Heart left ventricle (tissue), 16 donors: ENCODE measurements around the gene ZFP57. TPM values are rescaled to one million over a fixed set of nuclear protein-coding genes. Genes with fewer than 3 reads are reported as not detected.

Source experiments
- ATAC-seq, 4 donors: fragments of 200-7000 bp; cut with Tn5 transposase; one replicate each; pipeline ENCODE4 v1.9.1; 2020 to 2022; ENCODE audit warnings: moderate library complexity in 4 of 4, mild to moderate bottlenecking in 3 of 4, moderate number of reproducible peaks in 1 of 4
- DNase-seq, 5 donors: peaks; one replicate each; pipeline ENCODE4 v3.0.0-alpha.2; 2020
- H3K27ac ChIP-seq, 12 donors: fragments of 200-600 bp; sonication (generic) in 4 of 12; one replicate each; pipeline versions ENCODE4 v1.5.0 to v1.8.0; 2016 to 2022; ENCODE audit warnings: mild to moderate bottlenecking in 2 of 12
- H3K27me3 ChIP-seq, 9 donors: fragments of 200-600 bp; sonication (generic) in 2 of 9; one replicate each; pipeline versions ENCODE4 v1.5.1 to v1.8.0; 2016 to 2022; ENCODE audit warnings: mild to moderate bottlenecking in 3 of 9
- H3K36me3 ChIP-seq, 9 donors: fragments of 200-600 bp; sonication (generic) in 2 of 9; one replicate each; pipeline versions ENCODE4 v1.5.0 to v1.8.0; 2018 to 2022; ENCODE audit warnings: mild to moderate bottlenecking in 2 of 9
- H3K4me1 ChIP-seq, 12 donors: fragments of 200-600 bp; sonication (generic) in 4 of 12; one replicate each; pipeline versions ENCODE4 v1.5.0 to v1.8.0; 2016 to 2022; ENCODE audit warnings: mild to moderate bottlenecking in 3 of 12
- H3K4me3 ChIP-seq, 12 donors: fragments of 200-600 bp; sonication (generic) in 4 of 12; one replicate each; pipeline versions ENCODE4 v1.5.0 to v1.8.0; 2017 to 2022; ENCODE audit warnings: mild to moderate bottlenecking in 9 of 12, moderate library complexity in 4 of 12
- H3K9me3 ChIP-seq, 12 donors: fragments of 200-600 bp; sonication (generic) in 4 of 12; one replicate each; pipeline versions ENCODE4 v1.5.0 to v1.8.0; 2016 to 2022; ENCODE audit warnings: mild to moderate bottlenecking in 1 of 12
- CTCF ChIP-seq, 12 donors: fragments of 200-600 bp; sonication (generic) in 4 of 12; IDR thresholded peaks; one replicate each; pipeline versions ENCODE4 v1.5.0 to v1.8.0; 2018 to 2022; ENCODE audit warnings: antibody characterized with exemption in 12 of 12, mild to moderate bottlenecking in 5 of 12
- POLR2A ChIP-seq, 2 donors: fragments of 450-650 bp; IDR thresholded peaks; one replicate each; pipeline ENCODE4 v1.6.1; 2017; ENCODE audit warnings: antibody characterized with exemption in 2 of 2, mild to moderate bottlenecking in 2 of 2, moderate library complexity in 2 of 2
- WGBS, 4 donors: extraction: QIAGEN DNeasy Blood & Tissue Kit in 2 of 4; methylation state at CpG; one replicate each; pipeline versions ENCODE4 v1.1.5 to v1.1.7; 2013 to 2018; 5-methylcytosine and 5-hydroxymethylcytosine counted together
- intact Hi-C, 10 donors: fragments of 100-400 bp; cut with DNase I; formaldehyde crosslinking; loops; one replicate each; pipeline versions ENCODE4 v1.11.1 to v1.14.2; 2022
- polyA plus RNA-seq, 2 donors: library from polyadenylated mRNA; stranded (reverse); fragments of 200-250 nt; gene quantifications; one replicate each; pipeline ENCODE4 v1.2.3, GENCODE V29; 2013
- total RNA-seq, 9 donors: library from RNA; depleted of rRNA in 2 of 9; stranded (reverse); fragments of >200 nt in 2 of 9; fragmentation: NEBNext Ultra II Directional in 3 of 9; extraction: Animal tissue kit (Norgen Biotek cat#: 25700) in 3 of 9; gene quantifications; one replicate each; pipeline versions ENCODE4 v1.1.0 to v1.2.4, GENCODE V29; 2016 to 2023
- donor health status: ischemic (EF 13 %, LVEDD 7.1; RV severe dilation, severe dysfunction).
- donor health status: healthy with polysubstance abuse.
- donor health status: DM: no; HTN: yes; CAD: no.
- donor health status: DM: no; HTN: no; CAD: no.
- donor health status: ischemic (EF 25% LVEDD 6.9; RV normal size, moderate dysfunction).
- donor health status: ischemic (EF 25% LVEDD 5.7; RV mildly dilated, moderate dysfunction).
- donor health status: healthy.
- donor health status: DM: yes; HTN: yes; CAD: no.
- donor health status: ischemic (EF 35%, LVEDD 5.7; RV mildly dilated, moderate dysfunction).
- donor health status: nonischemic (EF 11% LVEDD 7.7; RV severe dilation, severe dysfunction).
- donor health status: DM: yes; HTN: yes; CAD: no.
- donor health status: PGD.
- donor health status: ischemic (EF 29% LVEDD 5.4; RV normal size, mild dysfunction).
- donor health status: nonischemic (EF 23%, LVEDD 6.1; RV moderate dilation, normal function).

ZFP57 gene
- total and polyA plus RNA-seq, 11 donors, result 0.06 to 18.1 (median 2.8) TPM; not detected in 7

GRCh38 chr6:29649701-29650673 lies 31.0 kb downstream of the ZFP57 start:
- 4 to 6% (median 4%) methylated on average over 32 to 33 of the region's 33 CpGs for WGBS, 4 donors
- Histone ChIP-seq H3K4me3 (peak overlapping the region in 11 of 12 donors; percentile 44 to 82 (median 68)), H3K27ac (peak overlapping the region; percentile 92 to 98 (median 96)), H3K9me3 (no peaks in the 10 kb centered on the region), H3K27me3 (peaks cover 0 to 2% (median 0%) of the 10 kb centered on the region in 9 donors), H3K4me1 (peaks cover 0 to 15% (median 5%) of the 10 kb centered on the region in 12 donors), H3K36me3 (no peaks in the 10 kb centered on the region)
- peak; percentile 35 to 89 for TF ChIP-seq POLR2A (IDR thresholded peaks at IDR 0.05)
- TF ChIP-seq CTCF (IDR thresholded peaks at IDR 0.05), result peak; percentile 84 to 97 (median 94)
- peak; percentile 95 to 98 (median 97) for ATAC-seq
- peak; percentile 98 to 99 (median 98) for DNase-seq
- intact Hi-C loops, result loop anchor here in 7 of 10 donors (2.0 to 10.0 kb wide), 6 partner anchors 35 to 185 kb away; no protein-coding TSS in a partner anchor

GRCh38 chr6:29647927-29648642 lies 32.9 kb downstream of the ZFP57 start:
- no peak for ATAC-seq
- peaks cover 0 to 12% (median 4%) of the 10 kb centered on the region in 12 donors for H3K4me1 ChIP-seq
- H3K27ac ChIP-seq, result no peak overlapping the region
- no peaks in the 10 kb centered on the region for H3K27me3 ChIP-seq
- no peak for DNase-seq
- H3K36me3 ChIP-seq, result no peaks in the 10 kb centered on the region
- 91 to 94% (median 91%) methylated on average over 23 of the region's 23 CpGs for WGBS, 4 donors
- intact Hi-C loops, result loop anchor here in 4 of 10 donors (2.0 to 10.0 kb wide), 4 partner anchors 39 to 187 kb away; no protein-coding TSS in a partner anchor
- no peak overlapping the region for H3K4me3 ChIP-seq
- TF ChIP-seq CTCF (IDR thresholded peaks at IDR 0.05) (peak in 11 of 12 donors; percentile 32 to 59 (median 50)), POLR2A (IDR thresholded peaks at IDR 0.05) (no peak)
- no peaks in the 10 kb centered on the region for H3K9me3 ChIP-seq

- H3K9me3 ChIP-seq, result no peaks in the 10 kb centered on the region
- DNase-seq (no peak), ATAC-seq (peak in 1 of 4 donors; percentile 49)
- 44 to 60% (median 55%) methylated on average over 3 of the region's 3 CpGs for WGBS, 4 donors
- intact Hi-C loops, result loop anchor here in 1 of 10 donors (10.0 kb wide), 1 partner anchor 193 kb away; no protein-coding TSS in a partner anchor
- H3K4me1 ChIP-seq, result peaks cover 0 to 11% (median 0%) of the 10 kb centered on the region in 12 donors
- H3K27ac ChIP-seq, result peak overlapping the region in 1 of 12 donors; percentile 10
- H3K27me3 ChIP-seq, result no peaks in the 10 kb centered on the region
- no peak overlapping the region for H3K4me3 ChIP-seq
- H3K36me3 ChIP-seq, result no peaks in the 10 kb centered on the region
- TF ChIP-seq POLR2A (IDR thresholded peaks at IDR 0.05) (no peak), CTCF (IDR thresholded peaks at IDR 0.05) (no peak)
Measured at GRCh38 chr6:29641430-29642148, 39.4 kb downstream of the ZFP57 start.
